NB4 (cell line): ENCODE results near the gene DUS4L.
"Not testable (repeated sequence)": the region's sequence is repeated elsewhere in the genome, so short reads cannot be mapped to it uniquely, and the experiment has no call there.

Experiments used
- DNase-seq: peaks from one replicate; pipeline ENCODE4 v3.0.0; 2010; ENCODE audit warnings: low read depth
- H3K4me3 ChIP-seq: one replicate; pipeline ENCODE4 v1.5.1; 2011; ENCODE audit warnings: mild to moderate bottlenecking, low read depth, low read length, moderate library complexity
- CTCF ChIP-seq: IDR thresholded peaks from one replicate; pipeline ENCODE4 v1.5.1; 2012; ENCODE audit warnings: low read depth, low read length
- MAX ChIP-seq: IDR thresholded peaks from 2 replicates; pipeline ENCODE4 v1.6.1; 2011; ENCODE audit warnings: low read depth, low read length
- MYC ChIP-seq: IDR thresholded peaks from 2 replicates; pipeline ENCODE4 v1.6.1; 2011; ENCODE audit warnings: low read depth, low read length
- POLR2A ChIP-seq: IDR thresholded peaks from 2 replicates; pipeline ENCODE4 v1.6.1; 2011; ENCODE audit warnings: mild to moderate bottlenecking; ENCODE audit not compliant: insufficient read length; ENCODE audit errors: extremely low read depth

DUS4L gene

GRCh38 chr7:107534139-107534538, 29.6 kb upstream of the DUS4L start:
- no peak overlapping the region for H3K4me3 ChIP-seq
- no peak for TF ChIP-seq MAX
- TF ChIP-seq CTCF, result no peak
- no peak for TF ChIP-seq MYC
- no peak for TF ChIP-seq POLR2A
- no peak for DNase-seq

- H3K4me3 ChIP-seq, DNase-seq: not testable (repeated sequence)
Measured at GRCh38 chr7:107537228-107537627, 26.5 kb upstream of the DUS4L start.

GRCh38 chr7:107538001-107538400, 25.8 kb upstream of the DUS4L start:
- no peak for DNase-seq
- no peak for TF ChIP-seq POLR2A
- no peak for TF ChIP-seq MAX
- TF ChIP-seq MYC, result no peak
- no peak for TF ChIP-seq CTCF
- no peak overlapping the region for H3K4me3 ChIP-seq

GRCh38 chr7:107543338-107543993, 20.3 kb upstream of the DUS4L start:
- no peak overlapping the region for H3K4me3 ChIP-seq
- DNase-seq, result no peak
- TF ChIP-seq MAX (no peak), CTCF (no peak), POLR2A (no peak), MYC (no peak)

GRCh38 chr7:107544848-107545591, 18.8 kb upstream of the DUS4L start:
- TF ChIP-seq POLR2A, result no peak
- no peak for TF ChIP-seq MAX
- TF ChIP-seq CTCF, result no peak
- no peak for TF ChIP-seq MYC
- H3K4me3 ChIP-seq, result no peak overlapping the region
- no peak for DNase-seq

GRCh38 chr7:107551936-107552335, 11.8 kb upstream of the DUS4L start:
- TF ChIP-seq POLR2A, result no peak
- no peak for TF ChIP-seq MYC
- TF ChIP-seq MAX, result no peak
- TF ChIP-seq CTCF, result no peak
- DNase-seq, result no peak
- H3K4me3 ChIP-seq, result no peak overlapping the region
